VCaP (cell line): Measurements from ENCODE around the gene NELL1.

ENCODE experiments used
- H3K27ac ChIP-seq: fragments of 450-650 bp; 2 replicates; pipeline ENCODE4 v1.5.1; 2017
- TF ChIP-seq, protein P1 (sequence below): fragments of 450-650 bp; conservative IDR thresholded peaks from 2 replicates; pipeline ENCODE4 v1.5.1; 2017; ENCODE audit warnings: mild to moderate bottlenecking, moderate library complexity

Gene NELL1

DNA sequence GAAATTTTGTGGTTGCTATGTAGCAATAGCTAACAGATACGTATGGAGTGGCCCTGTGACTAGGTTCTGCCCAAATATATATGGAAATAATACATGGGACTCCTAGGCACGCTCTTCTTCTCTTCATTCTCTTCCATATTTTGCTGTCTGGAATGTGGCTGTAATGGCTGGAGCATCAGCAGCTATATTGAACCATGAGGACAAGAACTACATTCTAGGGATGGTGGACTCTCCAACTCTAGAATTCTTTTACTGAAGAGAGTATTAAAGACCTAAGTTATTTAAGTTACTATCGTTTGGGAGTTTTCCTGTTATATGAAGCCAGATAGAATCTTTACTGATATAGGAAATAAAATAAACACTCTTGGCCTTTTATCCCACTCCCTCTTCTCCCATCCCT lies 7.5 kb upstream of the NELL1 start:
- TF ChIP-seq, protein P1, sequence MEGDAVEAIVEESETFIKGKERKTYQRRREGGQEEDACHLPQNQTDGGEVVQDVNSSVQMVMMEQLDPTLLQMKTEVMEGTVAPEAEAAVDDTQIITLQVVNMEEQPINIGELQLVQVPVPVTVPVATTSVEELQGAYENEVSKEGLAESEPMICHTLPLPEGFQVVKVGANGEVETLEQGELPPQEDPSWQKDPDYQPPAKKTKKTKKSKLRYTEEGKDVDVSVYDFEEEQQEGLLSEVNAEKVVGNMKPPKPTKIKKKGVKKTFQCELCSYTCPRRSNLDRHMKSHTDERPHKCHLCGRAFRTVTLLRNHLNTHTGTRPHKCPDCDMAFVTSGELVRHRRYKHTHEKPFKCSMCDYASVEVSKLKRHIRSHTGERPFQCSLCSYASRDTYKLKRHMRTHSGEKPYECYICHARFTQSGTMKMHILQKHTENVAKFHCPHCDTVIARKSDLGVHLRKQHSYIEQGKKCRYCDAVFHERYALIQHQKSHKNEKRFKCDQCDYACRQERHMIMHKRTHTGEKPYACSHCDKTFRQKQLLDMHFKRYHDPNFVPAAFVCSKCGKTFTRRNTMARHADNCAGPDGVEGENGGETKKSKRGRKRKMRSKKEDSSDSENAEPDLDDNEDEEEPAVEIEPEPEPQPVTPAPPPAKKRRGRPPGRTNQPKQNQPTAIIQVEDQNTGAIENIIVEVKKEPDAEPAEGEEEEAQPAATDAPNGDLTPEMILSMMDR: no peak
- no peak overlapping the region for H3K27ac ChIP-seq

DNA sequence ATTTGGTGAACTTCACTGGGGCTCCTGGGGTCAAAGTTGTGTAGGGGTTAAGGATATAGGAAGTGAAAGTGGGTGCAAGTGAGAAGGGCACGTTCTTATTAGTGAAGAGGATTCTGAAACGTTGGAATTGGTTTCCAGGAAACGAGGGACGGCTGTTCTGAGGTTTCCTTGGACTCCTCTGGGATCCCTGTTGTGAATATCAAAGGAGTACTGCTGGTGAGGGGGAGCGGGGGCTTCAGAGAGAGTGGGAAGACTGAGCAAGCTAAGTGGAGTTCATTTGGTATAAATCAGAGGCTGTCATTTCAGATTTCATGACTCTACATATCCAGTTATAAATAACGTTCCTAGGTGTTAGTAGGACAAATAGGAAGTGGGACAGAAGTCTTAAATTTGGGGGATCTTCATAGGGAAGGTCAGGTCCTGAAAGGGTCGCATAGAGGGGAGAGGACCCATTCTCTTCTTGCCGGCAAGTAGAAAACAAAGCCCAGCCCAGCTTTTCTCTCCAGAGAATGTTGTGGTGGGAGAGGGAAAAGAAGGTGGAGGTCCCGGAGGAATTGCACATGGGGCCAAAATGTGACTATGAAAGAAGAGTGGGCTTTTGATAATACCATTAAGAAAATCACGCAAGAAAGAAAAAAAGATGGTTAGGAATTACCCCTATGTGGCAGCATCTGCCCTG lies 1.1 kb upstream of the NELL1 start:
- TF ChIP-seq, protein P1: no peak
- H3K27ac ChIP-seq: no peak overlapping the region

DNA sequence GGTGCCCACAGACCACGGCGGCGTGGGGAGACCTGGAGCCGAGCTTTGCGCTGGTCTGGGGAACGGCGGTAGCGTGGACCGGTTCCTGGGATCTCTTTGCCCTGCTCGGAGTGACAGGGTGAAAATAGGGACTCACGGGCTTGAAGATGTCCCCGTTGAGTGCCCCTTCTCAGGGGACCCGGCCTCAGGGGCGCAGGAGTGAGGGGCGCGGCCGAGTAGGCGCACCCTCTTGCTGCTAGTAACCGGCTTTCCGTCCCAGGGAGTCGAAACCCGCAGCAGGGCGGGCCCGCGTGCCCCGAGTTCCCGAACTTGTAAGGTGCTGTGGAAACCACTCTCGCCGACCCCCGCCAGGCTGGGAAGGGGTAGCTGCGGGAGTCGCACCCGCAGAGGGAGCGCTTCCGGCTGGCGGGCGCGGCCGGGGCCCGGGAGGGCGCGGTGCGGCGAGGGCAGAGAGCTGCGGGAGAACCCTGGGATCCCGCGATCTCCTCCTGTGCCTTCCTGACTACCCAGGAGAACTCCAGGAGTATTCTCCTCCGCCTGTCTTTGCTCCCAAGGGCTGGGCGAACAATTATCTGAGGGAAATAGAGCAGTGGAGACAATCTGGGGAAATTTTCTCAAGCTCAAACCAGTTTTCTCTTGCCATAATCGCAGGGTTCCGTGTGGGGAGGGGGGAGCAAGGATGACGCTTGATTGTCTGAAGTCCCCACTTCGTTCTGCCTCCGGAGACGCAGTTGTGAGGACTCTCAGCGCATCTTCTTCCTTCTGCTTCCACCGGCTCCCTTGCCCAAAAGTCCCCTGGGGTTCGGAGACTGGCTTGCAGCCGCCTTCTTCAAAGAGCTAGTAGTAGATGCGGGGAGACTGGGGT lies 666 bp downstream of the NELL1 start:
- TF ChIP-seq, protein P1: no peak
- H3K27ac ChIP-seq: no peak overlapping the region

GRCh38 chr11:20670932-20671403 lies 1.6 kb downstream of the NELL1 start:
- H3K27ac ChIP-seq: no peak overlapping the region

GRCh38 chr11:20671856-20672546 lies 2.6 kb downstream of the NELL1 start:
- no peak overlapping the region for H3K27ac ChIP-seq
- TF ChIP-seq, protein P1: peak; percentile 71

More at GRCh38 chr11:20670932-20671403, 1.6 kb downstream of the NELL1 start:
- TF ChIP-seq, protein P1: no peak

- TF ChIP-seq, protein P1: peak; percentile 54
- H3K27ac ChIP-seq: no peak overlapping the region
Measured at GRCh38 chr11:20672575-20672974, 3.2 kb downstream of the NELL1 start.

DNA sequence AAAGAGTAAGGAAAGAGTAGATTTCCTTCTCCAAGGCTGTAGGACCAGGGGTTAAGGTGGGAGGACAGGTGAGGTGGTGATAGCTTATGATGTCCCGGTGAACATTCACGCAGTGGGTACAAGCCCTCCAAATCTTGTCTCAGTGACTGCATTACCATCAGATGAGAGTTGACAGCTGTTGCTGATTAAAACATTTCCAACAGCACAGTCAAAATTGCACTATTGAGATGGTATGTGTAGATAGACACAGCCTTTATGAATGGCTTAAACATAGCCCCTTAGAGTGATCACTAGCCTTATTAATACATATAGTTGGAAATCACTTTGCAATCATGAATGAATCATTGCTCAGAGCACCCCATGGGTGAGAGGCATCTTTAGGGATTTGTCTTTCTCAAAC lies 7.3 kb downstream of the NELL1 start:
- TF ChIP-seq, protein P1: no peak
- no peak overlapping the region for H3K27ac ChIP-seq
